Endodermal cell (in vitro differentiated cells): ENCODE measurements around the gene MARK3. TPM values are rescaled to one million over a fixed set of nuclear protein-coding genes. Genes with fewer than 3 reads are reported as not detected.

ENCODE experiments used
- DNase-seq: peaks from one replicate; pipeline ENCODE4 v3.0.0-alpha.2; 2017
- H3K27ac ChIP-seq: 2 replicates; pipeline ENCODE4 v1.5.1; 2013; ENCODE audit warnings: mild to moderate bottlenecking, low read depth, low read length, moderate library complexity
- H3K27me3 ChIP-seq: 2 replicates; pipeline ENCODE4 v1.6.1; 2013; ENCODE audit warnings: mild to moderate bottlenecking, low read length, moderate library complexity; ENCODE audit not compliant: insufficient read depth, control insufficient read depth, poor library complexity, severe bottlenecking
- H3K36me3 ChIP-seq: 2 replicates; pipeline ENCODE4 v1.7.0; 2013; ENCODE audit warnings: mild to moderate bottlenecking, low read length, moderate library complexity; ENCODE audit not compliant: control insufficient read depth, insufficient read depth
- H3K4me1 ChIP-seq: one replicate; pipeline ENCODE4 v1.7.0; 2013; ENCODE audit warnings: low read length; ENCODE audit not compliant: control insufficient read depth, insufficient read depth
- H3K4me3 ChIP-seq: 2 replicates; pipeline ENCODE4 v1.5.1; 2013; ENCODE audit warnings: mild to moderate bottlenecking, low read length, moderate library complexity
- H3K9ac ChIP-seq: 2 replicates; pipeline ENCODE4 v1.6.1; 2013; ENCODE audit warnings: mild to moderate bottlenecking, low read length, moderate library complexity; ENCODE audit not compliant: poor library complexity, severe bottlenecking; ENCODE audit errors: extremely low read depth
- H3K9me3 ChIP-seq: 2 replicates; pipeline ENCODE4 v1.6.1; 2013; ENCODE audit warnings: mild to moderate bottlenecking, low read length, moderate library complexity; ENCODE audit not compliant: control insufficient read depth
- H3K27ac Mint-ChIP-seq: 2 replicates; pipeline ENCODE4 v1.8.0; 2020; ENCODE audit warnings: mixed read lengths
- H3K27me3 Mint-ChIP-seq: 2 replicates; pipeline ENCODE4 v1.8.0; 2021; ENCODE audit warnings: mild to moderate bottlenecking, mixed read lengths; ENCODE audit not compliant: insufficient read depth
- H3K36me3 Mint-ChIP-seq: 2 replicates; pipeline ENCODE4 v1.8.0; 2020; ENCODE audit warnings: low read depth, mixed read lengths
- H3K4me1 Mint-ChIP-seq: 2 replicates; pipeline ENCODE4 v1.8.0; 2020; ENCODE audit warnings: mixed read lengths
- H3K4me3 Mint-ChIP-seq: 2 replicates; pipeline ENCODE4 v1.8.0; 2020; ENCODE audit warnings: mild to moderate bottlenecking, moderate library complexity, mixed read lengths
- H3K9me3 Mint-ChIP-seq: 2 replicates; pipeline ENCODE4 v1.8.0; 2020; ENCODE audit warnings: mild to moderate bottlenecking, mixed read lengths
- WGBS, 2 experiments: methylation state at CpG; one replicate each; pipeline versions ENCODE4 v1.1.5 to v1.1.7; 2013; ENCODE audit warnings: missing lambda C conversion rate in 2 of 2, mixed read lengths in 1 of 2; ENCODE audit not compliant: insufficient coverage in 1 of 2, insufficient read length in 1 of 2; 5-methylcytosine and 5-hydroxymethylcytosine counted together
- total RNA-seq, 2 donors: library from RNA; stranded (reverse); fragmentation: NEBNext Ultra II Directional in 1 of 2; extraction: Animal tissue kit (Norgen Biotek cat#: 25700) in 1 of 2; gene quantifications; 2 replicates in 1 of 2; 3 replicates in 1 of 2; pipeline ENCODE4 v1.2.1, GENCODE V29; 2021
- TF ChIP-seq, protein P1 (sequence below): fragments of 200-600 bp; sonication (generic); conservative IDR thresholded peaks from 2 replicates; pipeline ENCODE4 v1.5.0; 2021; ENCODE audit warnings: antibody characterized with exemption, mild to moderate bottlenecking

MARK3 gene
- total RNA-seq, 2 donors from 2014 or later, result 95.8 to 106 TPM

DNA sequence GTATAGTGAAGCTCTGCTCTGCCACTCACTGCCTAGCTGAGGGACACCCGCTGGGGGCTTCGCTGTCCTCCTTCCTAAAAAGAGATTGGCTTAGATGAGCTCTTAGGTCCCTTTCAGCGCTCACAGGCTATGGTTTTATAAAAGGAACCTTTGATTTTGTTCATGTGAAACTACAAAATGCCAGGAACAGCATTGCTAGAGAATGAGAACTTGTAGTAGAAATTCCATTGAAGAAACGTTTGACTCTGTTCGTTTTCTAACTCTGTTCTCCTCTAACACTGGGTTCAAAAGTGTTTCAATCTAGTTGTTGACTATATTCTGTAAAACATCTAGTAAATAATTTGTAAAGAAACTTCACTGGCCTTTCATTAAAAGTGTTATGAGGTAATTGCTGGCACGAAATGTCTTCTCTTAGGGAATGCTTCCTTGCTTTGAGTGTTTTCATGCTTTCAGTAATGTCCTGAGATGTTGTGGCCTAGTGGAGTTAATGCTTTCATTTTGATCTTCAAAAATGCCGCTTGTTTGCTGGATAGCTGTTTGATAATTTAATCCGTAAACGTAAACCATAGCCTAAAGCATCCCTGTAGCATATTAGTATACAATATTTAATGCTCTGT, 1.6 kb downstream of the MARK3 start:
- Mint-ChIP-seq H3K27ac (no peak overlapping the region), H3K36me3 (peaks cover 11% of the 10 kb centered on the region), H3K4me3 (peak overlapping the region; percentile 96), H3K9me3 (no peaks in the 10 kb centered on the region), H3K27me3 (peaks cover 17% of the 10 kb centered on the region), H3K4me1 (peaks cover 19% of the 10 kb centered on the region)
- WGBS, 2 experiments, result 22 to 37% methylated on average over 4 to 9 of the region's 9 CpGs
- Histone ChIP-seq H3K27ac (no peak overlapping the region), H3K4me3 (peak overlapping the region; percentile 88), H3K9me3 (no peaks in the 10 kb centered on the region), H3K4me1 (peaks cover 3% of the 10 kb centered on the region), H3K36me3 (peaks cover 6% of the 10 kb centered on the region), H3K9ac (peak overlapping the region; percentile 86), H3K27me3 (peaks cover 8% of the 10 kb centered on the region)
- DNase-seq, result no peak
- TF ChIP-seq, protein P1, sequence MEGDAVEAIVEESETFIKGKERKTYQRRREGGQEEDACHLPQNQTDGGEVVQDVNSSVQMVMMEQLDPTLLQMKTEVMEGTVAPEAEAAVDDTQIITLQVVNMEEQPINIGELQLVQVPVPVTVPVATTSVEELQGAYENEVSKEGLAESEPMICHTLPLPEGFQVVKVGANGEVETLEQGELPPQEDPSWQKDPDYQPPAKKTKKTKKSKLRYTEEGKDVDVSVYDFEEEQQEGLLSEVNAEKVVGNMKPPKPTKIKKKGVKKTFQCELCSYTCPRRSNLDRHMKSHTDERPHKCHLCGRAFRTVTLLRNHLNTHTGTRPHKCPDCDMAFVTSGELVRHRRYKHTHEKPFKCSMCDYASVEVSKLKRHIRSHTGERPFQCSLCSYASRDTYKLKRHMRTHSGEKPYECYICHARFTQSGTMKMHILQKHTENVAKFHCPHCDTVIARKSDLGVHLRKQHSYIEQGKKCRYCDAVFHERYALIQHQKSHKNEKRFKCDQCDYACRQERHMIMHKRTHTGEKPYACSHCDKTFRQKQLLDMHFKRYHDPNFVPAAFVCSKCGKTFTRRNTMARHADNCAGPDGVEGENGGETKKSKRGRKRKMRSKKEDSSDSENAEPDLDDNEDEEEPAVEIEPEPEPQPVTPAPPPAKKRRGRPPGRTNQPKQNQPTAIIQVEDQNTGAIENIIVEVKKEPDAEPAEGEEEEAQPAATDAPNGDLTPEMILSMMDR, result no peak

DNA sequence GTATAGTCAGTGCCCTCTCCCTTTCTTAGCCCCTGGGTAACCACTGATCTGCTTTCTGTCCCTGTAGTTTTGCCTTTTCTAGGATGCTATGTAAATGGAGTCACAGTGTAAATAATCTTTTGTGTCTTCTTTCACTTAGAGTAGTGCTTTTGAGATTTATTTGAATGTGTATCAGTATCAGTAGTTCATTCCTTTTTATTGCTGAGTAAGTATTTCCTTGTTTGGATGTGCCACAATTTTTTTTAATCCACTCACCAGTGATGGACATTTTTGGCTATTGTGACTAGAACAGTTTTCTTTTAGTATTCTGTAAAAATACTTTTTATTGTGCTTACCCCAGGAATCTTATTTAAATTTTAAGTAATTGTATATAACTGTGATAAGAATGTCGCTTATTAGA, 3.4 kb downstream of the MARK3 start:
- Histone ChIP-seq H3K27me3 (peaks cover 8% of the 10 kb centered on the region), H3K27ac (no peak overlapping the region), H3K4me3 (no peak overlapping the region), H3K9ac (no peak overlapping the region), H3K4me1 (peaks cover 8% of the 10 kb centered on the region), H3K9me3 (no peaks in the 10 kb centered on the region), H3K36me3 (peaks cover 6% of the 10 kb centered on the region)
- TF ChIP-seq, protein P1, result no peak
- no peak for DNase-seq
- H3K27ac Mint-ChIP-seq, result no peak overlapping the region
- H3K4me1 Mint-ChIP-seq, result peaks cover 28% of the 10 kb centered on the region
- WGBS, 2 experiments, result 90% methylated on average over 1 of the region's 1 CpG; no CpG with 5 or more reads in 1 of the 2 experiments
- H3K27me3 Mint-ChIP-seq, result peaks cover 8% of the 10 kb centered on the region
- no peaks in the 10 kb centered on the region for H3K9me3 Mint-ChIP-seq
- H3K4me3 Mint-ChIP-seq, result no peak overlapping the region
- peaks cover 11% of the 10 kb centered on the region for H3K36me3 Mint-ChIP-seq

DNA sequence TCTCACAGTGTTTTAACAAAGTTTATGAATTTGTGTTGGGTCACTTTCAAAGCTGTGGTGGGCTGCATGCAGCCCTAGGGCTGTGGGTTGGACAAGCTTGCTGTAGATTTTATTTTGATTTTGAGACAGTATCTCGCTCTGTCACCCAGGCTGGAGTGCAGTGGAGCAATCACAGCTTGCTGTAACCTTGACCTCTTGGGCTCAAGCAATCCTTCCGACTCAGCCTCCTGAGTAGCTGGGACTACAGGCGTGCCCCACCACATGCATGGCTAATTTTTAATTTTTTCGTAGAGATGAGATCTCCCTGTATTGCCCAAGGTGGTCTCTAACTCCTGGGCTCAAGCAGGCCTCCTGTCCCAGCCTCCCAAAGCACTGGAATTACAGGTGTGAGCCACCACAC, 5.4 kb downstream of the MARK3 start:
- Histone ChIP-seq H3K9ac (no peak overlapping the region), H3K27me3 (no peaks in the 10 kb centered on the region), H3K9me3 (no peaks in the 10 kb centered on the region), H3K4me3 (no peak overlapping the region), H3K36me3 (peaks cover 6% of the 10 kb centered on the region), H3K4me1 (peaks cover 8% of the 10 kb centered on the region), H3K27ac (no peak overlapping the region)
- H3K9me3 Mint-ChIP-seq, result no peaks in the 10 kb centered on the region
- no peaks in the 10 kb centered on the region for H3K27me3 Mint-ChIP-seq
- no peak overlapping the region for H3K4me3 Mint-ChIP-seq
- TF ChIP-seq, protein P1, result no peak
- H3K27ac Mint-ChIP-seq, result peak overlapping the region; percentile 27
- H3K36me3 Mint-ChIP-seq, result peaks cover 11% of the 10 kb centered on the region
- DNase-seq, result no peak
- WGBS, 2 experiments, result 90% methylated on average over 3 to 4 of the region's 4 CpGs
- peaks cover 30% of the 10 kb centered on the region for H3K4me1 Mint-ChIP-seq
